GM12878 (cell line): Measurements from ENCODE around the gene NOP16. TPM values are rescaled to one million over a fixed set of nuclear protein-coding genes. Genes with fewer than 3 reads are reported as not detected.

Experiments
- CREB1 ChIP-seq: IDR thresholded peaks from 2 replicates; pipeline ENCODE4 v1.6.1; 2012; ENCODE audit warnings: low read depth, mild to moderate bottlenecking, inconsistent platforms
- IKZF2 ChIP-seq, 2 experiments: fragments of 450-650 bp; IDR thresholded peaks; 2 replicates each; pipeline ENCODE4 v1.6.1; 2017; ENCODE audit warnings: mild to moderate bottlenecking in 2 of 2, moderate library complexity in 2 of 2
- MAX ChIP-seq: IDR thresholded peaks from 2 replicates; pipeline ENCODE4 v1.6.1; 2012; ENCODE audit warnings: low read depth, low read length, improper control_type of control experiment
- MYB ChIP-seq: fragments of 150-350 bp; IDR thresholded peaks from 2 replicates; pipeline ENCODE4 v1.6.1; 2014; ENCODE audit warnings: mild to moderate bottlenecking, low read depth, low read length, borderline replicate concordance
- NFYA ChIP-seq: IDR thresholded peaks from 2 replicates; pipeline ENCODE4 v1.6.1; 2011; ENCODE audit warnings: low read depth, mild to moderate bottlenecking, low read length, improper control_type of control experiment, borderline replicate concordance
- PAX5 ChIP-seq: IDR thresholded peaks from 2 replicates; pipeline ENCODE4 v1.6.1; 2011; ENCODE audit warnings: low read depth, low read length, borderline replicate concordance
- PAX8 ChIP-seq: fragments of 450-650 bp; IDR thresholded peaks from 2 replicates; pipeline ENCODE4 v1.6.1; 2017; ENCODE audit warnings: mild to moderate bottlenecking, moderate library complexity
- SMAD1 ChIP-seq: fragments of 450-650 bp; IDR thresholded peaks from 2 replicates; pipeline ENCODE4 v1.6.1; 2018; ENCODE audit warnings: mild to moderate bottlenecking, low read depth; ENCODE audit not compliant: partially characterized antibody
- ZNF274 ChIP-seq: IDR thresholded peaks from one replicate; pipeline ENCODE4 v1.8.0; 2011; ENCODE audit not compliant: insufficient read length, insufficient read depth
- polyA plus RNA-seq, 11 experiments: library from polyadenylated mRNA; depleted of rRNA in 4 of 11; unstranded in 6 of 11; stranded (reverse) in 5 of 11; fragments of >200 nt; fragmentation: Nextera tagmentation in 4 of 11; fragmentation: Illumina TruSeq in 1 of 11; extraction: Ambion mirVana in 4 of 11; extraction: Trizol in 1 of 11; gene quantifications; 1 replicate in 1 of 11; 2 replicates in 10 of 11; pipeline versions ENCODE4 v1.2.1 to v1.2.3, GENCODE V29; 2011 to 2016; ENCODE audit warnings: inconsistent platforms in 2 of 11, missing spikeins in 2 of 11, low read depth in 1 of 11
- total RNA-seq, 4 experiments: library from RNA; depleted of rRNA in 3 of 4; stranded (reverse); fragments of >200 nt in 3 of 4; fragmentation: Illumina TruSeq in 1 of 4; extraction: Trizol in 1 of 4; gene quantifications; 2 replicates each; pipeline versions ENCODE4 v1.2.1 to v1.2.3, GENCODE V29; 2013 to 2021
- TF ChIP-seq, protein P1 (sequence below): fragments of 450-650 bp; IDR thresholded peaks from 2 replicates; pipeline ENCODE4 v1.6.1; 2017; ENCODE audit warnings: mild to moderate bottlenecking, moderate library complexity
- TF ChIP-seq, protein P2 (sequence below): IDR thresholded peaks from 2 replicates; pipeline ENCODE4 v1.6.1; 2012; ENCODE audit warnings: low read length, inconsistent platforms

Gene NOP16
- total and polyA plus RNA-seq, 10 of the 15 experiments (the other 5 are each of a cell fraction or from before 2014, with no cell fraction given): 50.3 to 276 (median 116) TPM

DNA sequence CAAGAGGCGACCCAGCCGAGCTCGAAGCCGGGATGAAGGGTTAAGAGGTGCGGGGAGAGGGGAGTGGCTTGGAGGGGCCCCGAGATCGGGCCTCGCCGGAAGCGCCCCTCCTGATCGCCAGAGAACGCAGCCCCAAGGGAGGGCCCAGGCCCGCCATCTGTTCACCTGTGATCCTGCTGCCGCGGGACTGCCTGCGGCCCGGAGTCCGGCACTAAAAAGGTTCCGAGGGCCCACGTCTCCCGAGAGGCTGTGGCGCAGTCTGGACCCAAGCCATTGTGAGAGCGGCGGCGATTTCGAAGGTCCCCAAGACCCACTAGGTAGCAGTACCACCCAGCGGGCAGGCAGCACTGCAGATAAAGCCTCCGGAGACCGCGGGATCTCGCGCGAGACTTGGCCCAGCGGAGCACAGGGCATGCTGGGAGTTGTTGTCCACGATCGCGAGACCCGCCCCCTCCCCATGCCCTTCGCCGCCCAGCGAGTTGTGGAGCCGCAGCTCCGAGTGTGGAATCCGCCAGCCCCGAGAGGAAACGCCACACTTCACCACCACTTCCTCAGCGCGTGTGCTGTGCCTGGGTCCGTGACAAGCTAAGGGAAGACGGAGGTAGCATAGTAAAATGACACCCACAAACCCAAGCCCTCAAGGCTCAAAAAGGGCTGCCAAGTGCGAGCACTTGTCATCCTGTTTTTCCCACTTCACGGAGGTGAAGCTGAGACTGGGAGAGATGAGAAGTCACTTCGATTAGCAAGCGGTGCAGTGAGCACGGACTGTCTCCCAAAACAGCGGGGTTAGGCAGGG, 26.8 kb downstream of the NOP16 start, which contains the start of gene KIAA1191 (continued):
- TF ChIP-seq MAX (peak; percentile 13; the same call in 1 of the 2 replicates), PAX8 (no peak), IKZF2 (IDR thresholded peaks at IDR 0.05) (peak; percentile 36 to 66; a peak in 2 of 4 replicates), SMAD1 (no peak), PAX5 (peak; percentile 51; the same call in 1 of the 2 replicates), CREB1 (peak; percentile 47), MYB (no peak), ZNF274 (no peak), NFYA (no peak)
- TF ChIP-seq, protein P1, sequence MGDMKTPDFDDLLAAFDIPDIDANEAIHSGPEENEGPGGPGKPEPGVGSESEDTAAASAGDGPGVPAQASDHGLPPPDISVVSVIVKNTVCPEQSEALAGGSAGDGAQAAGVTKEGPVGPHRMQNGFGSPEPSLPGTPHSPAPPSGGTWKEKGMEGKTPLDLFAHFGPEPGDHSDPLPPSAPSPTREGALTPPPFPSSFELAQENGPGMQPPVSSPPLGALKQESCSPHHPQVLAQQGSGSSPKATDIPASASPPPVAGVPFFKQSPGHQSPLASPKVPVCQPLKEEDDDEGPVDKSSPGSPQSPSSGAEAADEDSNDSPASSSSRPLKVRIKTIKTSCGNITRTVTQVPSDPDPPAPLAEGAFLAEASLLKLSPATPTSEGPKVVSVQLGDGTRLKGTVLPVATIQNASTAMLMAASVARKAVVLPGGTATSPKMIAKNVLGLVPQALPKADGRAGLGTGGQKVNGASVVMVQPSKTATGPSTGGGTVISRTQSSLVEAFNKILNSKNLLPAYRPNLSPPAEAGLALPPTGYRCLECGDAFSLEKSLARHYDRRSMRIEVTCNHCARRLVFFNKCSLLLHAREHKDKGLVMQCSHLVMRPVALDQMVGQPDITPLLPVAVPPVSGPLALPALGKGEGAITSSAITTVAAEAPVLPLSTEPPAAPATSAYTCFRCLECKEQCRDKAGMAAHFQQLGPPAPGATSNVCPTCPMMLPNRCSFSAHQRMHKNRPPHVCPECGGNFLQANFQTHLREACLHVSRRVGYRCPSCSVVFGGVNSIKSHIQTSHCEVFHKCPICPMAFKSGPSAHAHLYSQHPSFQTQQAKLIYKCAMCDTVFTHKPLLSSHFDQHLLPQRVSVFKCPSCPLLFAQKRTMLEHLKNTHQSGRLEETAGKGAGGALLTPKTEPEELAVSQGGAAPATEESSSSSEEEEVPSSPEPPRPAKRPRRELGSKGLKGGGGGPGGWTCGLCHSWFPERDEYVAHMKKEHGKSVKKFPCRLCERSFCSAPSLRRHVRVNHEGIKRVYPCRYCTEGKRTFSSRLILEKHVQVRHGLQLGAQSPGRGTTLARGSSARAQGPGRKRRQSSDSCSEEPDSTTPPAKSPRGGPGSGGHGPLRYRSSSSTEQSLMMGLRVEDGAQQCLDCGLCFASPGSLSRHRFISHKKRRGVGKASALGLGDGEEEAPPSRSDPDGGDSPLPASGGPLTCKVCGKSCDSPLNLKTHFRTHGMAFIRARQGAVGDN: peak; percentile 11; the same call in 1 of the 2 replicates
- TF ChIP-seq, protein P2, sequence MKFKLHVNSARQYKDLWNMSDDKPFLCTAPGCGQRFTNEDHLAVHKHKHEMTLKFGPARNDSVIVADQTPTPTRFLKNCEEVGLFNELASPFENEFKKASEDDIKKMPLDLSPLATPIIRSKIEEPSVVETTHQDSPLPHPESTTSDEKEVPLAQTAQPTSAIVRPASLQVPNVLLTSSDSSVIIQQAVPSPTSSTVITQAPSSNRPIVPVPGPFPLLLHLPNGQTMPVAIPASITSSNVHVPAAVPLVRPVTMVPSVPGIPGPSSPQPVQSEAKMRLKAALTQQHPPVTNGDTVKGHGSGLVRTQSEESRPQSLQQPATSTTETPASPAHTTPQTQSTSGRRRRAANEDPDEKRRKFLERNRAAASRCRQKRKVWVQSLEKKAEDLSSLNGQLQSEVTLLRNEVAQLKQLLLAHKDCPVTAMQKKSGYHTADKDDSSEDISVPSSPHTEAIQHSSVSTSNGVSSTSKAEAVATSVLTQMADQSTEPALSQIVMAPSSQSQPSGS: no peak
